ENCODE data around the gene KIF6. TPM values are rescaled to one million over a fixed set of nuclear protein-coding genes. Genes with fewer than 3 reads are reported as not detected.

The KIF6 gene
- total RNA-seq, 2 donors from 2014 or later = 0.09 to 0.97 TPM

- H3K27ac ChIP-seq = no peak overlapping the region
- 67% methylated on average over 3 of the region's 3 CpGs for WGBS
- no peaks in the 10 kb centered on the region for H3K36me3 ChIP-seq
- intact Hi-C loops (cut with DNase I) = no loop called here
- no peaks in the 10 kb centered on the region for H3K4me1 ChIP-seq (replicated peaks)
- DNase-seq (ENCODE audit: low spot score) = no peak
- no peaks in the 10 kb centered on the region for H3K9me3 ChIP-seq
- TF ChIP-seq POLR2AphosphoS5 (IDR thresholded peaks at IDR 0.05) (no peak), CTCF (IDR thresholded peaks at IDR 0.05) (no peak), POLR2A (IDR thresholded peaks at IDR 0.05) (no peak)
- H3K27me3 ChIP-seq (replicated peaks; ENCODE audit: insufficient read depth) = peaks cover 4% of the 10 kb centered on the region
- H3K4me3 ChIP-seq = no peak overlapping the region
Measured at GRCh38 chr6:39387785-39388184, 337.4 kb downstream of the KIF6 start.

- Histone ChIP-seq H3K27ac (no peak overlapping the region), H3K4me1 (replicated peaks) (no peaks in the 10 kb centered on the region), H3K4me3 (no peak overlapping the region), H3K27me3 (replicated peaks; ENCODE audit: insufficient read depth) (peaks cover 4% of the 10 kb centered on the region), H3K9me3 (no peaks in the 10 kb centered on the region), H3K36me3 (no peaks in the 10 kb centered on the region)
- intact Hi-C loops (cut with DNase I) = no loop called here
- no peak for DNase-seq (ENCODE audit: low spot score)
- TF ChIP-seq CTCF (IDR thresholded peaks at IDR 0.05) (no peak), POLR2A (IDR thresholded peaks at IDR 0.05) (no peak), POLR2AphosphoS5 (IDR thresholded peaks at IDR 0.05) (no peak)
- WGBS = 51% methylated on average over 3 of the region's 3 CpGs
Measured at GRCh38 chr6:39386487-39386886, 338.7 kb downstream of the KIF6 start.

GRCh38 chr6:39381550-39382140 lies 343.6 kb downstream of the KIF6 start:
- intact Hi-C loops (cut with DNase I) = no loop called here
- WGBS = 93% methylated on average over 5 of the region's 5 CpGs
- Histone ChIP-seq H3K9me3 (no peaks in the 10 kb centered on the region), H3K4me3 (no peak overlapping the region), H3K27me3 (replicated peaks; ENCODE audit: insufficient read depth) (no peaks in the 10 kb centered on the region), H3K27ac (no peak overlapping the region), H3K36me3 (no peaks in the 10 kb centered on the region), H3K4me1 (replicated peaks) (no peaks in the 10 kb centered on the region)
- TF ChIP-seq CTCF (IDR thresholded peaks at IDR 0.05) (no peak), POLR2AphosphoS5 (IDR thresholded peaks at IDR 0.05) (no peak), POLR2A (IDR thresholded peaks at IDR 0.05) (no peak)
- DNase-seq (ENCODE audit: low spot score) = no peak

- Histone ChIP-seq H3K27ac (no peak overlapping the region), H3K4me3 (no peak overlapping the region), H3K27me3 (replicated peaks; ENCODE audit: insufficient read depth) (no peaks in the 10 kb centered on the region), H3K36me3 (no peaks in the 10 kb centered on the region), H3K4me1 (replicated peaks) (no peaks in the 10 kb centered on the region), H3K9me3 (no peaks in the 10 kb centered on the region)
- intact Hi-C loops (cut with DNase I) = no loop called here
- DNase-seq (ENCODE audit: low spot score) = no peak
- WGBS = 88% methylated on average over 6 of the region's 6 CpGs
- TF ChIP-seq POLR2A (IDR thresholded peaks at IDR 0.05) = no peak
Measured at GRCh38 chr6:39380837-39381549, 344.2 kb downstream of the KIF6 start.

- Histone ChIP-seq H3K27ac (no peak overlapping the region), H3K4me1 (replicated peaks) (no peaks in the 10 kb centered on the region), H3K9me3 (no peaks in the 10 kb centered on the region), H3K4me3 (no peak overlapping the region), H3K27me3 (replicated peaks; ENCODE audit: insufficient read depth) (no peaks in the 10 kb centered on the region), H3K36me3 (no peaks in the 10 kb centered on the region)
- intact Hi-C loops (cut with DNase I) = no loop called here
- DNase-seq (ENCODE audit: low spot score) = no peak
- no peak for TF ChIP-seq POLR2A (IDR thresholded peaks at IDR 0.05)
- TF ChIP-seq POLR2AphosphoS5 (IDR thresholded peaks at IDR 0.05) = no peak
- TF ChIP-seq CTCF (IDR thresholded peaks at IDR 0.05) = no peak
- 78% methylated on average over 5 of the region's 5 CpGs for whole genome bisulfite sequencing
Measured at GRCh38 chr6:39378960-39379425, 346.2 kb downstream of the KIF6 start.
